ENCODE results near the gene USF3.

USF3 gene

DNA sequence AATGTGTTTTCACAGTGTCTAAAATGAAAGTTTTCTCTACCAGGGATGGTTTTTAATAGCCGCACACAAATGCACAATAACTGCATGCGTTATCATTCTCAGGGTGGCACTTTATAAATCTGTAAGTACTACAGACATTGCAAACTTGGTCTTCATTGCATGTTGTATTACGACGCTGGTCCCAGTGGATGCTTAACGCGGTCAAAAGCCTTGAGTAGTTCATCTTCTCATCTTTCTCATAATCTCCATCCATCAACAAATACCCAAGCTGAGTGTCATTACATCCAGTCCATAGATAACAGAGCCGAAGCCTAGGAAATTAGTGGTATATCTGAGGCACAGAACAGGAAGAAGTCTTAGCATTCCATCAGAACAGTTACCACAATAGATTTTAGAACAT is 72.6 kb downstream of the USF3 start:
- H3K27me3 Mint-ChIP-seq = no peaks in the 10 kb centered on the region
- H3K36me3 Mint-ChIP-seq (ENCODE audit: low read depth) = peaks cover 11% of the 10 kb centered on the region
- no peak for ATAC-seq
- H3K4me3 Mint-ChIP-seq = no peak overlapping the region
- H3K9me3 Mint-ChIP-seq = no peaks in the 10 kb centered on the region
- H3K4me1 Mint-ChIP-seq = peaks cover 8% of the 10 kb centered on the region
- H3K27ac Mint-ChIP-seq = no peak overlapping the region
- DNase-seq = no peak

DNA sequence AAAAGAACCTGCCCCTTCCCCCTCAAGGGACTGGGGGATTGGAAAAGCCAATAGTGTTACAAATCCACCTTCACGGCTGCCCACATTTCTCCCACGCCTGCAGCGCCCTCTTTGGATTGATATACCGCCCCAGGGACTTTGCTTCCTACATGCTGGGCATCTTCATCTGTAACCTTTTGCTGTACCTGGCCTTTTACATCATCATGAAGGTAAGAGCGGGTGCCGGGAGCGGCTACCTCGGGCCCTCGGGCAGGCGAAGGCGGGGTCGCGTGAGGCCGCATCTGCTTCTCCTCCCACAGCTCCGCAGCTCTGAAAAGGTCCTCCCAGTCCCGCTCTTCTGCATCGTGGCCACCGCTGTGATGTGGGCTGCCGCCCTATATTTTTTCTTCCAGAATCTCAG is 73.1 kb downstream of the USF3 start:
- Mint-ChIP-seq H3K4me1 (peaks cover 8% of the 10 kb centered on the region), H3K4me3 (no peak overlapping the region), H3K27me3 (no peaks in the 10 kb centered on the region), H3K9me3 (no peaks in the 10 kb centered on the region), H3K27ac (no peak overlapping the region), H3K36me3 (ENCODE audit: low read depth) (peaks cover 11% of the 10 kb centered on the region)
- DNase-seq (no peak), ATAC-seq (no peak)

DNA sequence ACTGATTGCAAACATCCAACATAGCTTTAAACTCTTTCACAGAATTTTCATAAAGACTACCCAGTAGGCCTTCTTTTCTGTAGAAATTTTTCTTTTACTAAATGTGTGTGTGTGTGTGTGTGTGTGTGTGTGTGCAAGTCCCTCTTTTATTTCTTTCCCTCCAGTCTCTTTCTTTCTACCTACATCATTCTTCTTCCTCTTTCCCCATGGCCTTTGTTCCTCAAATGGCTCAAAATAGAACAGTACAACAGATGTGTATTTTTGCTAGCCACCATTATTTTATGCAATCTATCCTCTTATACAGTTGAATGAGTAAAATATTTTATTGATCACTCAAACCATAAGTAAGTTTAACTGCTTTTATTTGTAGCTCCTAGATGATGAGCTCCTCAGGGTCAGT is 76.4 kb downstream of the USF3 start:
- Mint-ChIP-seq H3K27me3 (no peaks in the 10 kb centered on the region), H3K27ac (no peak overlapping the region), H3K36me3 (ENCODE audit: low read depth) (peaks cover 9% of the 10 kb centered on the region), H3K9me3 (no peaks in the 10 kb centered on the region), H3K4me3 (no peak overlapping the region), H3K4me1 (peaks cover 9% of the 10 kb centered on the region)
- DNase-seq (no peak), ATAC-seq (no peak)

DNA sequence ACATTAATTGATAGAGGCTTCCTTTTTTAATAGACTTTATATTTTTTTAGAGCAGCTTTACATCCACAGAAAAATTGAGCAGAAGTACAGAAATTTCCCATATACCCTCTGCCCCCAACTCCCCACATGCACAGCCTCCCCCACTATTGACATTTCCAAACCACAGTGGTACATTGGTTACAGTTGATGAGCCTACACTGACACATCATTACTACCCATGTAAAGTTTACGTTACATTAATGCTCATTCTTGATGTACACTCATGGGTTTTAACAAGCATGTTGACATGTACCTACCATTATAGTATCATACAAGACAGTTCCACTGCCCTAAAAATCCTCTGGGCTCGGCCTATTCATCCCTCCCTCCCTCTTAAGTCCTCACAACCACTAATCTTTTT is 78.7 kb downstream of the USF3 start:
- ATAC-seq (peak; percentile 82), DNase-seq (no peak)
- H3K27me3 Mint-ChIP-seq = no peaks in the 10 kb centered on the region
- peaks cover 9% of the 10 kb centered on the region for H3K4me1 Mint-ChIP-seq
- no peaks in the 10 kb centered on the region for H3K9me3 Mint-ChIP-seq
- no peak overlapping the region for H3K4me3 Mint-ChIP-seq
- peaks cover 4% of the 10 kb centered on the region for H3K36me3 Mint-ChIP-seq (ENCODE audit: low read depth)
- peak overlapping the region; percentile 46 for H3K27ac Mint-ChIP-seq

DNA sequence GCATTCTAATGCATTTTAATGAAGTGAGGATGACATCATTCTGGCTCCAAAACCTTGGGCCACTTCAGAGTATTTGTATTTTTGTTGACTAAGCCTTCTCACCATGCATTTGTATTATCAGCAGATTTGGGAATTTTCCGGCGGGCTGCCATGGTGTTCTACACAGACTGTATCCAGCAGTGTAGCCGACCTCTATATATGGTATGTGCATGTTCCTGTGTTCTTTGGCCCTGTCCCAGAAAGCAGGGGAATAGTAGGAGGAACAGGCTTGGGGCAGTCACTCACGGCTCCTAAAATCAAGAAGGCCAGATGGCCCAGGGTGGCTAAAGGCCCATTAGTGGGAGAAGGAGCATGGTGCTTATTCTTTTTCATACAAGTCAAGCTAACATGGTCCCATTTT is 80.5 kb downstream of the USF3 start:
- ATAC-seq (no peak), DNase-seq (no peak)
- no peaks in the 10 kb centered on the region for H3K27me3 Mint-ChIP-seq
- H3K27ac Mint-ChIP-seq = no peak overlapping the region
- no peak overlapping the region for H3K4me3 Mint-ChIP-seq
- H3K9me3 Mint-ChIP-seq = no peaks in the 10 kb centered on the region
- peaks cover 11% of the 10 kb centered on the region for H3K36me3 Mint-ChIP-seq (ENCODE audit: low read depth)
- H3K4me1 Mint-ChIP-seq = peaks cover 9% of the 10 kb centered on the region

DNA sequence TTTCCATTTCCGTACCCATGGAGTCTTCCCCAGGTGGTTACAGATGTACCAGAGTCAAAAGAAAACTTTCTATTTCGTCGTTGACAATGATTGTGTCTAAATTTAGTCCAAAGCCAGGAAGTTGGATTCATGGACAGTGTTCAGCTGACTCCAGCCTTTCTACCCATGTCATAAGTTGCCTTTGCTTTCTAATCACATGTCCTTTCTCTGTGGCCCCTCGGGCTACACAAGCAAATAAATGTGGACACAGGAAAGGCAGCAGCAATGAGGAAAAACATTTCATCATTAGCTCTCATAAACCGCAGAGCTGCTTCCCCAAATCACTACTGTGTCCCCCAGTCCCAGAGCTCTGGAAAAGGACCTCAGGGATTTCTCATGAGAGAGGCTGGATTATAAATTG is 82.0 kb downstream of the USF3 start:
- H3K4me1 Mint-ChIP-seq = peaks cover 9% of the 10 kb centered on the region

DNA sequence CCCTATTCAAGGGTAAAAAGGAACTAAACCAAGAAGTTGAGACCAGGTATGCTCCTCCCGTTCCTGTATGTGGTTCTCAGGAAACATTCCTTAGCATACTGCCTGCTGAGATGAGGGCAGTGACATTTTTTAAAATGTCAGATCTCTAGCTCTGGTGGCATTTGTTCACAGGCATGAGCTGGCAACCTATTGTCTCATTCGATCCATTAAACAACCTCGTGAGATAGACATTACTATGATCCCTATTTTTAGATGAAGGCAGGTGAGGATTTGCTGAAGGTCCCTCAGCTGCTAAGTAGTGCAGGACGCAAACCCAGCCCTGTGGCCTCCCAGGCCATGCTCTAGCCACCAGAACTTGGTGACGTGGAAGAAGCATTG is 89.2 kb downstream of the USF3 start:
- H3K36me3 Mint-ChIP-seq (ENCODE audit: low read depth) = peaks cover 48% of the 10 kb centered on the region

More for the DNA sequence above, 82.0 kb downstream of the USF3 start:
- no peak overlapping the region for H3K27ac Mint-ChIP-seq
- ATAC-seq (no peak), DNase-seq (no peak)
- peaks cover 17% of the 10 kb centered on the region for H3K36me3 Mint-ChIP-seq (ENCODE audit: low read depth)
- H3K4me3 Mint-ChIP-seq = no peak overlapping the region
- H3K27me3 Mint-ChIP-seq = no peaks in the 10 kb centered on the region
- H3K9me3 Mint-ChIP-seq = no peaks in the 10 kb centered on the region

DNA sequence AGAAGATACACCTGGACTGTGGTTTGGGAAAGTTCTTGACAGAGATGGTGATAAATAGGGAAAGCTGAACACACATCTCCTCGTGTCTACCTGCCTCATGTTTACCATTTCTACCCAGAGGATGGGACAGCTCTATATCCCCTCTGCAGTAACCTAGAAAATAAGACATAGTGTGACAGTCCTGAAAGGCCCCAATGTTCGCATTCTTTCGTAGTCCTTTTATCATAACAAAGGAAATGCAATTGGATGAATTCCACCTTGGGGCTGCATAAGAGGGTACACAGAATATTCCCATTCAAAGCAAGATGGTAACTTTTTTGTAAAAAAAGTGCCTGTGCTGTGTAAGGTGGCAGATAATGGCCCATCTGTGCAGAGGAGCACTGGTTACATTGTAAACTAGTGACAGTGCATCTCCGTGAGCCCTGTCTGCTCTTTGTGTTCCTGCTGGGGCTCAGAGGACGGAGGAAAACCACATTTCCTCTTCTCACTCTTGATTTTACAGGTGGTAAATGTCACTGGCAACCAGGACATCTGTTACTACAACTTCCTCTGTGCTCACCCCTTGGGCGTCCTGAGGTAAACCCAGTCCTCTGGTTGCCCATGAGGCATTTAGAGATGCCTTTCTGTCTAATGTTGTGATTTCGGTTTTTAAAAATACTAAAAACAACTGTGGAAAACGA is 89.8 kb downstream of the USF3 start:
- DNase-seq (peak; percentile 44), ATAC-seq (peak; percentile 98)
- Mint-ChIP-seq H3K9me3 (no peaks in the 10 kb centered on the region), H3K27me3 (no peaks in the 10 kb centered on the region), H3K4me3 (peak overlapping the region; percentile 67), H3K36me3 (ENCODE audit: low read depth) (peaks cover 46% of the 10 kb centered on the region), H3K4me1 (peaks cover 33% of the 10 kb centered on the region), H3K27ac (peak overlapping the region; percentile 91)

More for the DNA sequence above, 89.2 kb downstream of the USF3 start:
- no peak for DNase-seq
- ATAC-seq = peak; percentile 71
- H3K27ac Mint-ChIP-seq = peak overlapping the region; percentile 91
- H3K27me3 Mint-ChIP-seq = no peaks in the 10 kb centered on the region
- peak overlapping the region; percentile 67 for H3K4me3 Mint-ChIP-seq
- peaks cover 33% of the 10 kb centered on the region for H3K4me1 Mint-ChIP-seq
- H3K9me3 Mint-ChIP-seq = no peaks in the 10 kb centered on the region

DNA sequence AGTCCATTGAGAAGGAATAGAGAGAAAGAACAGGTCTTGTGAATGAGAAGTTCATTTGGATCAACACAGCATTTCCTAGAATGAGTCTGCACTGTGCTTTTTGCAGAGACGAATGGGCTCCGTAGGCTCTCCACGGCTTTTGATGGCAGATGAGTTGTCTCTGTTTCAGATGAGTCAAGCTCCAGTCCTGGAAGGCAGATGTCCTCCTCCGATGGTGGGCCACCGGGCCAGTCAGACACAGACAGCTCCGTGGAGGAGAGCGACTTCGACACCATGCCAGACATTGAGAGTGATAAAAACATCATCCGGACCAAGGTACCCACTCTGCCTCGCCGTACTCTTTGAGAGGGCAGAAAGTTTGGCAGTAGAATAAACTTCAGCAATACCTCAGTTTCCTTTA is 93.6 kb downstream of the USF3 start:
- no peak for DNase-seq
- no peaks in the 10 kb centered on the region for H3K9me3 Mint-ChIP-seq
- no peak overlapping the region for H3K27ac Mint-ChIP-seq
- H3K27me3 Mint-ChIP-seq = no peaks in the 10 kb centered on the region
- peaks cover 22% of the 10 kb centered on the region for H3K36me3 Mint-ChIP-seq (ENCODE audit: low read depth)
- H3K4me1 Mint-ChIP-seq = peaks cover 27% of the 10 kb centered on the region
- no peak for ATAC-seq
- no peak overlapping the region for H3K4me3 Mint-ChIP-seq

DNA sequence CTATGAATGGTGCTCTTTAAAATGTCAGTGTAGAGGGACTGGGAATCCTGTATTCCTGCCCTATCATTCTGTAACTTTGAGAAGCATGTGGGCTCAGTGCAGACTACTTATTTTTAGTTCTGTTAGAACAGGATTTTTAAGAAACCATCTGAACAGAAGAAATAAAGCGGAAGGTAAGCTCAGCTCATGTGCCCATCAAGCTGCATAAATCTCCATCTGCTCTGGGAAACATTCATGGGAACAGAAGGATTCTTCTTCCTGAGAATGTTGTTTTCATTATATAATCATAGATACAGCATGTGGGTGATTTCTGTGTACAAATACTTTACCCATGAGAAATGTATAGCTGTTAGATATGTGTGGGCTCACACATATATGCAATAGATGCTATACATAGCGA is 94.2 kb downstream of the USF3 start:
- peaks cover 18% of the 10 kb centered on the region for H3K36me3 Mint-ChIP-seq (ENCODE audit: low read depth)
- H3K9me3 Mint-ChIP-seq = no peaks in the 10 kb centered on the region
- no peaks in the 10 kb centered on the region for H3K27me3 Mint-ChIP-seq
- peaks cover 21% of the 10 kb centered on the region for H3K4me1 Mint-ChIP-seq
- DNase-seq = no peak
- ATAC-seq = no peak
- no peak overlapping the region for H3K4me3 Mint-ChIP-seq
- no peak overlapping the region for H3K27ac Mint-ChIP-seq

DNA sequence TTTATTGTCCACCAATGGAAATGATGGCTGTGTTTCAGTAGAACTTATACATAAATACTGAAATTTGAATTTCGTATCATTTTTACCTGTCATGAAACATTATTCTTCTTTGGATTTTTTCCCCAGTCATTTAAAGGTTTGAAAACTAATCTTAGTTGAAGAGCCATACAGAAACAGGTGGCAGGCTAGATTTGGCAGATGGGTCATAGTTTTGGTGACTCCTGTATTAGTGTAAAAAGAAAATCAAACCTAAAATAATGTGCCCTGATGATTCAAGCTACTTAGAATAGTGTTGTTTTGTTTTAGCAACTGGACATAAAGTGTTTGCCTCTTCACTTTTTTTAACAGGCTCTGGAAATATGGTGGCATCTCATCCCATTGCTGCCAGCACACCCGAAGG is 95.2 kb downstream of the USF3 start:
- ATAC-seq (no peak), DNase-seq (no peak)
- peaks cover 11% of the 10 kb centered on the region for H3K4me1 Mint-ChIP-seq
- H3K9me3 Mint-ChIP-seq = no peaks in the 10 kb centered on the region
- no peak overlapping the region for H3K27ac Mint-ChIP-seq
- peaks cover 12% of the 10 kb centered on the region for H3K36me3 Mint-ChIP-seq (ENCODE audit: low read depth)
- no peak overlapping the region for H3K4me3 Mint-ChIP-seq
- H3K27me3 Mint-ChIP-seq = no peaks in the 10 kb centered on the region

DNA sequence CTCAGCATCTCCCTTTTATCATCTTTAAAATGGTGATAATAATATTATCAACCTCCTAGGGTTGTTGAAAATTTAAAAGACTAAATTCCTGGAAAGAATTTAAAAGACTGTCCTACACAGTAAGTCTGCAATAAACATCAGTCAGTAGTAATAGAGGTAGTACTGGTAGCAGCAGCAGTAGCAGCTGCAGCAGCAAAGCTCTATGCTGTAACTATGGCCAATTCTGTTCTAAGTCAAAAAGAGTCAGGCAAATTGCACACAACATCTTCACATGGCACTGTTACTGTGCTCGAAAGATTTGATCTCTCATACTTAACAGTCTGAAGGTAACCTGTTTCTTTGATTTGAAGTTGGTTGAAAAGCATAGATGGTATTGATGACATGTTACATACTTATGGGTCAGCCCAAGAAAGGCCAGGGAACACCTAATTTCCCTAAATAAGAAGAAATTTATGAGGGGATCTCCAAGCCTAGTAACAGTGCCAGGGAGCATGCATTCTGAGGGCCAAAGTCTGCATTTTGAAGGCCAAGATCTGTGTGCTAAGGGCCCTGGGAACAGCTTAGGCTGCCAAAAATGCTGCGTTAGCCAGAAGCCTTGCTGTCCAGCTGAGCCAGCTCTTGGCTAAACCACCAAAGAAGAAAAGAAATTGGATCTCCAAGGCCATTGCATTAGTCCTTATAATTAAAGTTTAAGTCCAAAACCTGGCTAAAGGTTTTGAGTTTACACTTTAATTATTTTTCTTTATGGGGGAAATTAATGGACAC is 95.8 kb downstream of the USF3 start:
- Mint-ChIP-seq H3K27ac (no peak overlapping the region), H3K36me3 (ENCODE audit: low read depth) (peaks cover 12% of the 10 kb centered on the region), H3K27me3 (no peaks in the 10 kb centered on the region), H3K4me3 (no peak overlapping the region), H3K4me1 (peaks cover 4% of the 10 kb centered on the region), H3K9me3 (no peaks in the 10 kb centered on the region)
- ATAC-seq = no peak
- DNase-seq = no peak

Data from activated naive CD8-positive, alpha-beta T cell treated with anti-CD3 and anti-CD28 coated beads, Interleukin-2, amount 50 U/mL, for 24 hours (primary cell).